ENCODE results near the gene PRX. TPM values are rescaled to one million over a fixed set of nuclear protein-coding genes. Genes with fewer than 3 reads are reported as not detected.

Gene PRX
- total and polyA plus RNA-seq, 2 of the 4 experiments (the other 2 are of a cell fraction), result 0.90 to 1.7 TPM

DNA sequence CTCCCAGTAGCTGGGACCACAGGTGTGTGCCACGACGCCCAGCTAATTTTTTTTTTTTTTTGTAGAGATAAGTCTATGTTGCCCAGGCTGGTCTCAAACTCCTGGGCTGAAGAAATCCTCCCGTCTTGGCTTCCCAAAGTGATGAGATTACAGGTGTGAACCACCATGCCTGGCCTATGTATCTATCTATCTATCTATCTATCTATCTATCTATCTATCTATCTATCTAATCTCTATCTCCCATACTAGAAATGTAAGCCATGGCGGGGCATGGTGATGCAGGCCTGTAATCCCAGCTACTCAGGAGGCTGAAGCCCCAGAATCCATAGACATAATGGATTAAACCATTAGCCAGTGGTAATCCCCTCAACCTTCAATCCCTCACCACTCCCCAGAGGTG lies 37.5 kb upstream of the PRX start:
- no peak overlapping the region for H3K23ac ChIP-seq (ENCODE audit: low read depth, low read length)
- no peak overlapping the region for H2BK20ac ChIP-seq (ENCODE audit: low read depth, low read length)
- BruUV-seq (replicated peaks), result no TSS peak
- no peak overlapping the region for H3K4me2 ChIP-seq (ENCODE audit: low read depth, low read length)
- H3K4ac ChIP-seq (ENCODE audit: low read depth, low read length), result no peak overlapping the region
- H4K8ac ChIP-seq (ENCODE audit: low read depth in 2 of 2, low read length in 2 of 2), result no peak overlapping the region
- H3K4me3 ChIP-seq (ENCODE audit: insufficient read depth, low read depth, low read length), result no peak overlapping the region
- H3K27me3 ChIP-seq (ENCODE audit: control insufficient read depth, insufficient read depth, low read length), result no peaks in the 10 kb centered on the region
- no peak overlapping the region for H2BK120ac ChIP-seq (ENCODE audit: low read depth, low read length)
- no peak overlapping the region for H3K9ac ChIP-seq (ENCODE audit: low read depth, low read length)
- no peak overlapping the region for H3K56ac ChIP-seq (ENCODE audit: extremely low read depth, insufficient read depth, low read length)
- ATAC-seq (ENCODE audit: low read depth) (no peak), DNase-seq (no peak)
- CTCF ChIA-PET, result no interaction called here
- no peak overlapping the region for H2BK5ac ChIP-seq (ENCODE audit: low read depth, low read length, poor library complexity, severe bottlenecking)
- no peaks in the 10 kb centered on the region; the same call in 1 of the 2 replicates for H3K4me1 ChIP-seq (ENCODE audit: control insufficient read depth, insufficient read depth, low read length)
- no peak overlapping the region for H2AFZ ChIP-seq (replicated peaks; ENCODE audit: low read length, poor library complexity)
- no peak overlapping the region for H2BK15ac ChIP-seq (ENCODE audit: low read depth, low read length)
- dilution Hi-C loops (cut with HindIII; ENCODE audit: low sequenced_read_pairs, unreplicated experiment) (no loop called here), intact Hi-C loops (cut with micrococcal nuclease) (no loop called here), in situ Hi-C loops (cut with MboI; ENCODE audit: low sequenced_read_pairs) (no loop called here)
- POLR2A ChIA-PET (ENCODE audit: unreplicated experiment), result no interaction called here
- H4K5ac ChIP-seq (ENCODE audit: low read depth, low read length), result no peak overlapping the region
- no peak overlapping the region for H4K91ac ChIP-seq (ENCODE audit: insufficient read depth, low read depth, low read length)
- peaks cover 3% of the 10 kb centered on the region; the same call in 1 of the 2 replicates for H3K9me1 ChIP-seq (ENCODE audit: insufficient read depth, low read length)
- H2AK5ac ChIP-seq (ENCODE audit: low read depth, low read length), result no peak overlapping the region
- H3K18ac ChIP-seq (ENCODE audit: low read depth, low read length), result no peak overlapping the region
- TF ChIP-seq, protein P1, sequence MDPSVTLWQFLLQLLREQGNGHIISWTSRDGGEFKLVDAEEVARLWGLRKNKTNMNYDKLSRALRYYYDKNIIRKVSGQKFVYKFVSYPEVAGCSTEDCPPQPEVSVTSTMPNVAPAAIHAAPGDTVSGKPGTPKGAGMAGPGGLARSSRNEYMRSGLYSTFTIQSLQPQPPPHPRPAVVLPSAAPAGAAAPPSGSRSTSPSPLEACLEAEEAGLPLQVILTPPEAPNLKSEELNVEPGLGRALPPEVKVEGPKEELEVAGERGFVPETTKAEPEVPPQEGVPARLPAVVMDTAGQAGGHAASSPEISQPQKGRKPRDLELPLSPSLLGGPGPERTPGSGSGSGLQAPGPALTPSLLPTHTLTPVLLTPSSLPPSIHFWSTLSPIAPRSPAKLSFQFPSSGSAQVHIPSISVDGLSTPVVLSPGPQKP (IDR thresholded peaks at IDR 0.05; ENCODE audit: borderline replicate concordance, low read depth, low read length), result no peak
- TF ChIP-seq SMC3 (IDR thresholded peaks at IDR 0.05; ENCODE audit: low read depth, low read length) (no peak), BHLHE40 (IDR thresholded peaks at IDR 0.05; ENCODE audit: low read depth, low read length) (no peak), MAZ (IDR thresholded peaks at IDR 0.05; ENCODE audit: borderline replicate concordance, low read depth, low read length) (no peak), RAD21 (IDR thresholded peaks at IDR 0.05; ENCODE audit: low read length) (no peak), NFE2L2 (IDR thresholded peaks at IDR 0.05; ENCODE audit: low read depth, low read length) (no peak), RCOR1 (IDR thresholded peaks at IDR 0.05; ENCODE audit: insufficient replicate concordance, low read length) (no peak), CEBPB (IDR thresholded peaks at IDR 0.05; ENCODE audit: low read depth, low read length) (no peak), RFX5 (IDR thresholded peaks at IDR 0.05; ENCODE audit: low read depth, low read length) (no peak), MAFK (IDR thresholded peaks at IDR 0.05; ENCODE audit: low read depth, low read length) (no peak), FOS (IDR thresholded peaks at IDR 0.05; ENCODE audit: low read depth, low read length) (no peak), CHD1 (IDR thresholded peaks at IDR 0.05; ENCODE audit: low read depth, low read length) (no peak), MXI1 (IDR thresholded peaks at IDR 0.05; ENCODE audit: borderline replicate concordance, low read depth, low read length) (no peak), POLR2A (IDR thresholded peaks at IDR 0.05; ENCODE audit: low read depth, low read length) (no peak)
- TF ChIP-seq, protein P2, sequence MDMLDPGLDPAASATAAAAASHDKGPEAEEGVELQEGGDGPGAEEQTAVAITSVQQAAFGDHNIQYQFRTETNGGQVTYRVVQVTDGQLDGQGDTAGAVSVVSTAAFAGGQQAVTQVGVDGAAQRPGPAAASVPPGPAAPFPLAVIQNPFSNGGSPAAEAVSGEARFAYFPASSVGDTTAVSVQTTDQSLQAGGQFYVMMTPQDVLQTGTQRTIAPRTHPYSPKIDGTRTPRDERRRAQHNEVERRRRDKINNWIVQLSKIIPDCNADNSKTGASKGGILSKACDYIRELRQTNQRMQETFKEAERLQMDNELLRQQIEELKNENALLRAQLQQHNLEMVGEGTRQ (IDR thresholded peaks at IDR 0.05; ENCODE audit: low read depth, low read length), result no peak
- TF ChIP-seq, protein P3, sequence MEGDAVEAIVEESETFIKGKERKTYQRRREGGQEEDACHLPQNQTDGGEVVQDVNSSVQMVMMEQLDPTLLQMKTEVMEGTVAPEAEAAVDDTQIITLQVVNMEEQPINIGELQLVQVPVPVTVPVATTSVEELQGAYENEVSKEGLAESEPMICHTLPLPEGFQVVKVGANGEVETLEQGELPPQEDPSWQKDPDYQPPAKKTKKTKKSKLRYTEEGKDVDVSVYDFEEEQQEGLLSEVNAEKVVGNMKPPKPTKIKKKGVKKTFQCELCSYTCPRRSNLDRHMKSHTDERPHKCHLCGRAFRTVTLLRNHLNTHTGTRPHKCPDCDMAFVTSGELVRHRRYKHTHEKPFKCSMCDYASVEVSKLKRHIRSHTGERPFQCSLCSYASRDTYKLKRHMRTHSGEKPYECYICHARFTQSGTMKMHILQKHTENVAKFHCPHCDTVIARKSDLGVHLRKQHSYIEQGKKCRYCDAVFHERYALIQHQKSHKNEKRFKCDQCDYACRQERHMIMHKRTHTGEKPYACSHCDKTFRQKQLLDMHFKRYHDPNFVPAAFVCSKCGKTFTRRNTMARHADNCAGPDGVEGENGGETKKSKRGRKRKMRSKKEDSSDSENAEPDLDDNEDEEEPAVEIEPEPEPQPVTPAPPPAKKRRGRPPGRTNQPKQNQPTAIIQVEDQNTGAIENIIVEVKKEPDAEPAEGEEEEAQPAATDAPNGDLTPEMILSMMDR (conservative IDR thresholded peaks at IDR 0.05; ENCODE audit: low read depth, low read length), result no peak
- H4K20me1 ChIP-seq (ENCODE audit: insufficient read depth, low read length), result no peaks in the 10 kb centered on the region
- no peak overlapping the region for H3K14ac ChIP-seq (replicated peaks; ENCODE audit: low read depth, low read length)
- H3K27ac ChIP-seq (ENCODE audit: insufficient read depth, low read length), result no peak overlapping the region
- H3K79me1 ChIP-seq (ENCODE audit: low read depth in 1 of 2, low read length in 2 of 2), result no peaks in the 10 kb centered on the region
- peaks cover 6% of the 10 kb centered on the region; the same call in 1 of the 2 replicates for H3K36me3 ChIP-seq (ENCODE audit: control insufficient read depth, insufficient read depth, low read length)
- H3K9me3 ChIP-seq (ENCODE audit: control insufficient read depth, insufficient read depth, low read length), result no peaks in the 10 kb centered on the region
- peak overlapping the region; percentile 61 for H2AK9ac ChIP-seq (replicated peaks; ENCODE audit: low read depth, low read length, poor library complexity)
- WGBS, 2 experiments (ENCODE audit: extremely low coverage in 2 of 2, insufficient read length in 1 of 2), result no CpG with 5 or more reads among the region's 4 CpGs
